Body of pancreas (tissue), 4 donors: ENCODE measurements around the gene ZNF688. TPM values are rescaled to one million over a fixed set of nuclear protein-coding genes. Genes with fewer than 3 reads are reported as not detected.

ENCODE experiments used
- ATAC-seq: fragments of 150-250 bp; one replicate; pipeline ENCODE4 v1.9.1; 2016
- DNase-seq, 4 donors: peaks; one replicate each; pipeline ENCODE4 v3.0.0-alpha.2; 2019
- H3K27ac ChIP-seq, 4 donors: fragments of 200-600 bp; sonication (generic); 1 replicate in 3 of 4; 2 replicates in 1 of 4; pipeline versions ENCODE4 v1.5.1 to v1.6.1; 2016 to 2019; ENCODE audit warnings: mild to moderate bottlenecking in 1 of 4, mixed read lengths in 1 of 4, moderate library complexity in 1 of 4
- H3K27me3 ChIP-seq, 2 donors: fragments of 200-600 bp; sonication (generic); one replicate each; pipeline ENCODE4 v1.6.0; 2016; ENCODE audit warnings: mild to moderate bottlenecking in 1 of 2
- H3K36me3 ChIP-seq, 2 donors: fragments of 200-600 bp; sonication (generic); replicated peaks in 1 of 2; 2 replicates each; pipeline ENCODE4 v1.5.1; 2016; ENCODE audit warnings: low read depth in 2 of 2; ENCODE audit not compliant: insufficient read depth in 1 of 2
- H3K4me1 ChIP-seq: fragments of 200-600 bp; sonication (generic); one replicate; pipeline ENCODE4 v1.6.0; 2016
- H3K4me3 ChIP-seq, 2 donors: fragments of 200-600 bp; sonication (generic); 1 replicate in 1 of 2; 2 replicates in 1 of 2; pipeline ENCODE4 v1.5.1; 2016 to 2019
- H3K9me3 ChIP-seq, 3 donors: fragments of 200-600 bp; sonication (generic); 1 replicate in 2 of 3; 2 replicates in 1 of 3; pipeline ENCODE4 v1.5.1; 2016
- CTCF ChIP-seq, 7 experiments: fragments of 450-650 bp in 4 of 7; fragments of 200-600 bp in 3 of 7; sonication (generic) in 3 of 7; IDR thresholded peaks; one replicate each; pipeline ENCODE4 v1.5.1; 2016 to 2019; ENCODE audit warnings: antibody characterized with exemption in 7 of 7
- POLR2A ChIP-seq, 3 donors: fragments of 450-650 bp; IDR thresholded peaks; one replicate each; pipeline ENCODE4 v1.6.1; 2016; ENCODE audit warnings: antibody characterized with exemption in 3 of 3, mild to moderate bottlenecking in 2 of 3
- WGBS, 2 donors: methylation state at CpG; one replicate each; pipeline ENCODE4 v1.1.5; 2017; 5-methylcytosine and 5-hydroxymethylcytosine counted together
- intact Hi-C: fragments of 100-400 bp; cut with DNase I; formaldehyde crosslinking; loops from one replicate; pipeline ENCODE4 v1.15.1; 2023
- total RNA-seq, 2 donors: library from RNA; depleted of rRNA; stranded (reverse); fragments of >200 nt; gene quantifications; one replicate each; pipeline ENCODE4 v1.1.0, GENCODE V29; 2016

ZNF688 gene
- total RNA-seq, 2 donors from 2014 or later, result 19.2 to 27.4 TPM

- peaks cover 17% of the 10 kb centered on the region for H3K4me1 ChIP-seq
- DNase-seq (no peak), ATAC-seq (no peak)
- no peak overlapping the region for H3K4me3 ChIP-seq
- no peaks in the 10 kb centered on the region for H3K27me3 ChIP-seq
- no peaks in the 10 kb centered on the region for H3K9me3 ChIP-seq
- WGBS, 2 donors, result 91 to 92% methylated on average over 2 of the region's 2 CpGs
- TF ChIP-seq CTCF (IDR thresholded peaks at IDR 0.05), result no peak
- TF ChIP-seq POLR2A (IDR thresholded peaks at IDR 0.05), result no peak
- intact Hi-C loops, result no loop called here
- H3K27ac ChIP-seq, result no peak overlapping the region
- H3K36me3 ChIP-seq, result no peaks in the 10 kb centered on the region
These were observed 17.1 kb upstream of the ZNF688 start for GRCh38 chr16:30588651-30589050.

GRCh38 chr16:30585400-30586191, 14.1 kb upstream of the ZNF688 start, which contains the start of gene ZNF785:
ZNF785 (minus strand) TSS chr16:30585697; CDS start chr16:30585611, 86 bp downstream.
- Histone ChIP-seq H3K4me1 (peaks cover 25% of the 10 kb centered on the region), H3K4me3 (peak within 1 kb of the TSS; percentile 38 to 44), H3K27me3 (no peaks in the 10 kb centered on the region), H3K9me3 (no peaks in the 10 kb centered on the region), H3K36me3 (no peaks in the 10 kb centered on the region), H3K27ac (peak within 1 kb of the TSS; percentile 64 to 87 (median 82))
- DNase-seq (peak; percentile 97 to 99 (median 98)), ATAC-seq (peak; percentile 99)
- WGBS, 2 donors, result 0% methylated on average over 9 to 49 of the region's 50 CpGs
- TF ChIP-seq POLR2A (IDR thresholded peaks at IDR 0.05) (peak in 2 of 3 donors; percentile 49 to 58), CTCF (IDR thresholded peaks at IDR 0.05) (peak in 5 of 7 experiments; percentile 5 to 45 (median 28))
- intact Hi-C loops, result no loop called here

GRCh38 chr16:30585022-30585399, 13.5 kb upstream of the ZNF688 start:
- no peaks in the 10 kb centered on the region for H3K36me3 ChIP-seq
- intact Hi-C loops, result no loop called here
- H3K27ac ChIP-seq, result peak overlapping the region; percentile 64 to 87 (median 82)
- TF ChIP-seq POLR2A (IDR thresholded peaks at IDR 0.05), result no peak
- 0% methylated on average over 6 to 15 of the region's 23 CpGs for WGBS, 2 donors
- peak overlapping the region; percentile 38 to 44 for H3K4me3 ChIP-seq
- DNase-seq (no peak), ATAC-seq (no peak)
- peaks cover 25% of the 10 kb centered on the region for H3K4me1 ChIP-seq
- no peaks in the 10 kb centered on the region for H3K27me3 ChIP-seq
- no peaks in the 10 kb centered on the region for H3K9me3 ChIP-seq

- no peaks in the 10 kb centered on the region for H3K36me3 ChIP-seq
- H3K27me3 ChIP-seq, result no peaks in the 10 kb centered on the region
- no peak overlapping the region for H3K27ac ChIP-seq
- no peak overlapping the region for H3K4me3 ChIP-seq
- no peak for TF ChIP-seq POLR2A (IDR thresholded peaks at IDR 0.05)
- no peak for TF ChIP-seq CTCF (IDR thresholded peaks at IDR 0.05)
- DNase-seq (no peak), ATAC-seq (no peak)
- no peaks in the 10 kb centered on the region for H3K9me3 ChIP-seq
- peaks cover 25% of the 10 kb centered on the region for H3K4me1 ChIP-seq
- intact Hi-C loops, result no loop called here
- 88 to 94% methylated on average over 36 to 42 of the region's 48 CpGs for WGBS, 2 donors
These were observed 11.3 kb upstream of the ZNF688 start for GRCh38 chr16:30582611-30583340.

- Histone ChIP-seq H3K27me3 (no peaks in the 10 kb centered on the region), H3K36me3 (no peaks in the 10 kb centered on the region), H3K9me3 (no peaks in the 10 kb centered on the region), H3K4me1 (peaks cover 25% of the 10 kb centered on the region), H3K4me3 (no peak overlapping the region), H3K27ac (no peak overlapping the region)
- no peak for ATAC-seq
- intact Hi-C loops, result no loop called here
- 55 to 71% methylated on average over 2 to 5 of the region's 7 CpGs for WGBS, 2 donors
- DNase-seq, result peak in 1 of 4 donors; percentile 45
- TF ChIP-seq POLR2A (IDR thresholded peaks at IDR 0.05) (no peak), CTCF (IDR thresholded peaks at IDR 0.05) (no peak)
These were observed 9.9 kb upstream of the ZNF688 start for GRCh38 chr16:30581457-30581856.
